PFSK-1 (cell line): ENCODE results near the gene UBE2Q1.

Experiments
- FOXP2 ChIP-seq: optimal IDR thresholded peaks from 2 replicates; pipeline ENCODE3; 2011; ENCODE audit warnings: borderline replicate concordance, control low read depth, inconsistent platforms; ENCODE audit not compliant: insufficient read depth; ENCODE audit errors: extremely low read length, extremely low read depth
- POLR2AphosphoS5 ChIP-seq: IDR thresholded peaks from 2 replicates; pipeline ENCODE4 v1.6.1; 2012; ENCODE audit warnings: low read depth, mild to moderate bottlenecking, control low read depth, low read length, moderate library complexity
- SIN3A ChIP-seq: IDR thresholded peaks from 2 replicates; pipeline ENCODE4 v1.6.1; 2012; ENCODE audit warnings: mild to moderate bottlenecking, low read length, moderate library complexity, borderline replicate concordance; ENCODE audit not compliant: insufficient read depth
- TAF1 ChIP-seq: IDR thresholded peaks from 2 replicates; pipeline ENCODE4 v1.6.1; 2012; ENCODE audit warnings: low read length, control low read depth, borderline replicate concordance; ENCODE audit not compliant: insufficient read depth
- TF ChIP-seq, protein P1 (sequence below), 2 experiments: IDR thresholded peaks; 2 replicates each; pipeline versions ENCODE4 v1.6.1 to v1.8.0; 2011 to 2012; ENCODE audit warnings: low read depth in 2 of 2, low read length in 2 of 2, control low read depth in 1 of 2, inconsistent platforms in 1 of 2, mild to moderate bottlenecking in 1 of 2, moderate library complexity in 1 of 2; ENCODE audit not compliant: insufficient read depth in 1 of 2

The UBE2Q1 gene

GRCh38 chr1:154550070-154550469 is 8.4 kb downstream of the UBE2Q1 start:
- TF ChIP-seq TAF1: no peak
- no peak for TF ChIP-seq SIN3A
- no peak for TF ChIP-seq POLR2AphosphoS5
- TF ChIP-seq, protein P1, sequence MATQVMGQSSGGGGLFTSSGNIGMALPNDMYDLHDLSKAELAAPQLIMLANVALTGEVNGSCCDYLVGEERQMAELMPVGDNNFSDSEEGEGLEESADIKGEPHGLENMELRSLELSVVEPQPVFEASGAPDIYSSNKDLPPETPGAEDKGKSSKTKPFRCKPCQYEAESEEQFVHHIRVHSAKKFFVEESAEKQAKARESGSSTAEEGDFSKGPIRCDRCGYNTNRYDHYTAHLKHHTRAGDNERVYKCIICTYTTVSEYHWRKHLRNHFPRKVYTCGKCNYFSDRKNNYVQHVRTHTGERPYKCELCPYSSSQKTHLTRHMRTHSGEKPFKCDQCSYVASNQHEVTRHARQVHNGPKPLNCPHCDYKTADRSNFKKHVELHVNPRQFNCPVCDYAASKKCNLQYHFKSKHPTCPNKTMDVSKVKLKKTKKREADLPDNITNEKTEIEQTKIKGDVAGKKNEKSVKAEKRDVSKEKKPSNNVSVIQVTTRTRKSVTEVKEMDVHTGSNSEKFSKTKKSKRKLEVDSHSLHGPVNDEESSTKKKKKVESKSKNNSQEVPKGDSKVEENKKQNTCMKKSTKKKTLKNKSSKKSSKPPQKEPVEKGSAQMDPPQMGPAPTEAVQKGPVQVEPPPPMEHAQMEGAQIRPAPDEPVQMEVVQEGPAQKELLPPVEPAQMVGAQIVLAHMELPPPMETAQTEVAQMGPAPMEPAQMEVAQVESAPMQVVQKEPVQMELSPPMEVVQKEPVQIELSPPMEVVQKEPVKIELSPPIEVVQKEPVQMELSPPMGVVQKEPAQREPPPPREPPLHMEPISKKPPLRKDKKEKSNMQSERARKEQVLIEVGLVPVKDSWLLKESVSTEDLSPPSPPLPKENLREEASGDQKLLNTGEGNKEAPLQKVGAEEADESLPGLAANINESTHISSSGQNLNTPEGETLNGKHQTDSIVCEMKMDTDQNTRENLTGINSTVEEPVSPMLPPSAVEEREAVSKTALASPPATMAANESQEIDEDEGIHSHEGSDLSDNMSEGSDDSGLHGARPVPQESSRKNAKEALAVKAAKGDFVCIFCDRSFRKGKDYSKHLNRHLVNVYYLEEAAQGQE (IDR thresholded peaks at IDR 0.05; ENCODE audit: insufficient read depth in 1 of 2, low read depth in 2 of 2, low read length in 2 of 2): no peak
- no peak for TF ChIP-seq FOXP2

DNA sequence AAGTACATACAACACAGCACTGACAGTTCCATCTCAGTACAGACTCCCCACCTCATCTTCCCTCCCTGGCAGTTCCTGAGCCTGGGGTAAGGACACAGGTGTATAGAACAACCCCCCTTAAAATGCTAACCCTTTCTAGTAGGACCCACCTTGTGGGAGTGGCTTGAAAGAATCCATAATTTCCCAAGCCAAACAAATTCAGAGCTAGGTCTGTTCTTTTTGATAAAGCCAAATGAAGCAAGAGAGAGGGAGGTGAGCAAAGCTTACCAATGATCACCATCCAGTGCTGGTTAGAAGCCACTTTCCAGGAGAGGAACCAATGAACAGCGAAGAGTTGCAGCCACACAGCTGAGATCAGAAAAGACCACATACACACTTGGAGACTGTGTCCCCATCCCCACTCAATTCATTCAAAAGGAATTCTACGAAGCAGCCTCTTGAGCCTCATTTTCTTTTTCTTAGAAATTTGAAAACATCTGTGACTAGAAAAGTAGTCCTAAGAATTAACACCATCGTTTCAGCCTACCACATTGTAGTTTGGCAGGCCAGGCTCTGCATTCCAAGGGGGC is 9.2 kb downstream of the UBE2Q1 start:
- TF ChIP-seq SIN3A: no peak
- TF ChIP-seq, protein P1 (IDR thresholded peaks at IDR 0.05; ENCODE audit: insufficient read depth in 1 of 2, low read depth in 2 of 2, low read length in 2 of 2): no peak

DNA sequence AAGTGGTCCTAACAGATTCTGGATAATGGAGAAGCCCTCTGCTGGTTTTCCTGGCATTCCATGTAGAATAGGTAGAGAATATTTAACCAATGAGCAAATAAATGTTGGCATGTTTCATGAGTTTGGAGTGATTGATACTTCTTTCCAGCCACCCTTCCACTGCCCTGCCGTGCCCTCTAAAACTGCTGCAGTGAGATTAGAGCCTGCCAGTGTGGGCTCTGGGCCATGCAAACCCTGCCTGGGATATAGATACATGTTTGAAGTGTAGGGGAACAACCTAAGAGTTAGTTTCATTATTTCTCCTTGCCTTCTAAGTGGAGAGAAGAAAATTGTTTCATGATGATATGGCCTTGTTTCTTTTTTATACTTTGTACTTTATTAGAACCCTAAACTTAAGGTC is 10.4 kb downstream of the UBE2Q1 start:
- TF ChIP-seq, protein P1 (IDR thresholded peaks at IDR 0.05; ENCODE audit: insufficient read depth in 1 of 2, low read depth in 2 of 2, low read length in 2 of 2): no peak
- TF ChIP-seq POLR2AphosphoS5 (no peak), SIN3A (no peak), TAF1 (no peak), FOXP2 (no peak)

DNA sequence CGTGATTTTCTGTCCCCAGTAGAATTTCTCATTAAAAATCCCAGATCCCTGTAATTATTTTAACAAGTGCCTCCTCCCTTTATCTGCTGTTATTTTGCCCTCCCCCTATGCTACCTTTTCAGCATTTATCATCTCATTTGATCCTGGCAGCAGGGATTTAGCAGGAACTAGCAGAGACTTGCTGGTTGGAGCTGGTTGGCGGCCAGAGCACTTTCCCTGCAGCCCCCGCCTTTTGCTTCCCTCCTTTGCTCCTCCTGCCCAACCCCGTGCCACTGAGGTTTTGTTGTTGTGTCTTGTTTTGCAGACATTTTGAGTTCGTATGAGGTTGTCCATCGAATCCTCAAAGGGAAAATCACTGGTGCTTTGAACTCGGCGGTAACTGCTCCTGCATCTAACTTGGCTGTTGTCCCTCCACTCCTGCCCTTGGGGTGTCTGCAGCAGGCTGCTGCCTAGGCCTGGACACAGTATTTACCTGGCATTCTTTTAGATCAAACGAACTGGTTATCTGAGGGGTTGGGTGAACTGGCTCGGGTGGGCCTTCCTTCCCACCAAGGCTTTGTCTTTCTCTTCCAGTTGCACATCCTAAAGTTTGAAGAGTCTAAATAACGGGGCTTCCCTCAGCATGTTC is 11.2 kb downstream of the UBE2Q1 start:
- TF ChIP-seq SIN3A (no peak), TAF1 (no peak), FOXP2 (no peak), POLR2AphosphoS5 (no peak)
- TF ChIP-seq, protein P1 (IDR thresholded peaks at IDR 0.05; ENCODE audit: insufficient read depth in 1 of 2, low read depth in 2 of 2, low read length in 2 of 2): no peak
